Breast epithelium (tissue), 4 donors: ENCODE measurements around the gene FIP1L1. TPM values are rescaled to one million over a fixed set of nuclear protein-coding genes. Genes with fewer than 3 reads are reported as not detected.
"Not testable (repeated sequence)": the region's sequence is repeated elsewhere in the genome, so short reads cannot be mapped to it uniquely, and the experiment has no call there.

Experiments used
- DNase-seq, 2 donors: peaks; one replicate each; pipeline ENCODE4 v3.0.0-alpha.2; 2019; ENCODE audit warnings: low spot score in 2 of 2
- H3K27ac ChIP-seq, 2 donors: fragments of 200-600 bp; sonication (generic) in 1 of 2; one replicate each; pipeline ENCODE4 v1.5.1; 2016 to 2019; ENCODE audit warnings: mild to moderate bottlenecking in 1 of 2
- H3K27me3 ChIP-seq, 2 donors: fragments of 200-600 bp; sonication (generic) in 1 of 2; one replicate each; pipeline versions ENCODE4 v1.5.1 to v1.6.0; 2017 to 2019; ENCODE audit warnings: control low read depth in 1 of 2, mild to moderate bottlenecking in 1 of 2
- H3K36me3 ChIP-seq: fragments of 200-600 bp; one replicate; pipeline ENCODE4 v1.5.1; 2019
- H3K4me1 ChIP-seq, 2 donors: fragments of 200-600 bp; sonication (generic); one replicate each; pipeline ENCODE4 v1.5.1; 2016 to 2019; ENCODE audit warnings: control low read depth in 1 of 2
- H3K4me3 ChIP-seq, 3 donors: fragments of 200-600 bp; sonication (generic); 1 replicate in 2 of 3; 2 replicates in 1 of 3; pipeline ENCODE4 v1.5.1; 2016 to 2019; ENCODE audit warnings: mild to moderate bottlenecking in 3 of 3, moderate library complexity in 2 of 3
- H3K9me3 ChIP-seq, 2 donors: fragments of 200-600 bp; sonication (generic) in 1 of 2; one replicate each; pipeline ENCODE4 v1.5.1; 2016 to 2019; ENCODE audit warnings: control low read depth in 1 of 2
- POLR2A ChIP-seq: fragments of 450-650 bp; IDR thresholded peaks from one replicate; pipeline ENCODE4 v1.6.1; 2016; ENCODE audit warnings: antibody characterized with exemption, mild to moderate bottlenecking, moderate library complexity
- POLR2AphosphoS5 ChIP-seq, 3 donors: sonication (generic); formaldehyde crosslinking; IDR thresholded peaks; one replicate each; pipeline ENCODE4 v1.6.1; 2017; ENCODE audit warnings: antibody characterized with exemption in 3 of 3
- intact Hi-C: fragments of 100-400 bp; cut with DNase I; formaldehyde crosslinking; loops from one replicate; pipeline ENCODE4 v1.15.1; 2023; ENCODE audit warnings: low total_unique reads
- total RNA-seq, 3 donors: library from RNA; depleted of rRNA; stranded (reverse); fragments of >200 nt; gene quantifications; one replicate each; pipeline ENCODE4 v1.1.0, GENCODE V29; 2016
- TF ChIP-seq, protein P1 (sequence below), 3 donors: fragments of 450-650 bp; IDR thresholded peaks; one replicate each; pipeline ENCODE4 v1.5.1; 2016 to 2017; ENCODE audit warnings: antibody characterized with exemption in 3 of 3, mild to moderate bottlenecking in 3 of 3, moderate library complexity in 3 of 3

The FIP1L1 gene
- total RNA-seq, 3 donors from 2014 or later = 43.7 to 67.5 (median 52.4) TPM

- Histone ChIP-seq H3K9me3 (no peaks in the 10 kb centered on the region), H3K4me3 (no peak overlapping the region), H3K36me3 (no peaks in the 10 kb centered on the region), H3K27ac (no peak overlapping the region), H3K4me1 (no peaks in the 10 kb centered on the region), H3K27me3 (no peaks in the 10 kb centered on the region)
- intact Hi-C loops = no loop called here
- TF ChIP-seq POLR2AphosphoS5 (IDR thresholded peaks at IDR 0.05) = no peak
- TF ChIP-seq POLR2A = no peak
- TF ChIP-seq, protein P1, sequence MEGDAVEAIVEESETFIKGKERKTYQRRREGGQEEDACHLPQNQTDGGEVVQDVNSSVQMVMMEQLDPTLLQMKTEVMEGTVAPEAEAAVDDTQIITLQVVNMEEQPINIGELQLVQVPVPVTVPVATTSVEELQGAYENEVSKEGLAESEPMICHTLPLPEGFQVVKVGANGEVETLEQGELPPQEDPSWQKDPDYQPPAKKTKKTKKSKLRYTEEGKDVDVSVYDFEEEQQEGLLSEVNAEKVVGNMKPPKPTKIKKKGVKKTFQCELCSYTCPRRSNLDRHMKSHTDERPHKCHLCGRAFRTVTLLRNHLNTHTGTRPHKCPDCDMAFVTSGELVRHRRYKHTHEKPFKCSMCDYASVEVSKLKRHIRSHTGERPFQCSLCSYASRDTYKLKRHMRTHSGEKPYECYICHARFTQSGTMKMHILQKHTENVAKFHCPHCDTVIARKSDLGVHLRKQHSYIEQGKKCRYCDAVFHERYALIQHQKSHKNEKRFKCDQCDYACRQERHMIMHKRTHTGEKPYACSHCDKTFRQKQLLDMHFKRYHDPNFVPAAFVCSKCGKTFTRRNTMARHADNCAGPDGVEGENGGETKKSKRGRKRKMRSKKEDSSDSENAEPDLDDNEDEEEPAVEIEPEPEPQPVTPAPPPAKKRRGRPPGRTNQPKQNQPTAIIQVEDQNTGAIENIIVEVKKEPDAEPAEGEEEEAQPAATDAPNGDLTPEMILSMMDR (IDR thresholded peaks at IDR 0.05) = no peak
- no peak for DNase-seq
Measured at GRCh38 chr4:53380221-53380620, 2.8 kb downstream of the FIP1L1 start.

- intact Hi-C loops, H3K9me3 ChIP-seq, H3K4me3 ChIP-seq, DNase-seq, H3K36me3 ChIP-seq, H3K4me1 ChIP-seq, H3K27ac ChIP-seq, H3K27me3 ChIP-seq: not testable (repeated sequence)
Measured at GRCh38 chr4:53409479-53409878, 32.0 kb downstream of the FIP1L1 start.

DNA sequence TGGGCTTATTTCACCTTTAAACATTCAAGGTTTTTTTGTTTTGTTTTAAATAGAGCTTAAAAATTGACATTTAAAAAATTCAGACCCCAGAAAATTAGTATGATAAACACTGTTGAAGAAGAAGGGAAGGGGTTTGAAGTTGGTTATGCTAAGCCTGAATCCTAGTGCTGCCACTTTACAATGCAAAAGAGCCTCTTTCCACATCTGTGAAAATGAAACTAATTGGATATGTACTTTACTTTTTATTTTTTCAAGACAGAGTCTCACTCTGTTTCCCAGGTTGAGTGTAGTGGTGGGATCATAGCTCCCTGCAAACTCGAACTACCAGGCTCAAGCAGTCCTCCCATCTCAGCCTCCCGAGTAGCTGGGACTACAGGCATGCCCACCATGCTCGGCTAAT, 41.8 kb downstream of the FIP1L1 start:
- TF ChIP-seq POLR2A (no peak), POLR2AphosphoS5 (IDR thresholded peaks at IDR 0.05) (no peak)
- TF ChIP-seq, protein P1 (IDR thresholded peaks at IDR 0.05) = no peak
- no peak for DNase-seq
- intact Hi-C loops = no loop called here
- Histone ChIP-seq H3K4me3 (no peak overlapping the region), H3K36me3 (peaks cover 4% of the 10 kb centered on the region), H3K27ac (no peak overlapping the region), H3K9me3 (no peaks in the 10 kb centered on the region), H3K4me1 (no peaks in the 10 kb centered on the region), H3K27me3 (no peaks in the 10 kb centered on the region)

GRCh38 chr4:53421791-53422190, 44.4 kb downstream of the FIP1L1 start:
- Histone ChIP-seq H3K27ac (no peak overlapping the region), H3K36me3 (no peaks in the 10 kb centered on the region), H3K9me3 (no peaks in the 10 kb centered on the region), H3K4me1 (no peaks in the 10 kb centered on the region), H3K4me3 (no peak overlapping the region), H3K27me3 (no peaks in the 10 kb centered on the region)
- DNase-seq = no peak
- TF ChIP-seq, protein P1 (IDR thresholded peaks at IDR 0.05) = no peak
- no peak for TF ChIP-seq POLR2A
- intact Hi-C loops = no loop called here

GRCh38 chr4:53422367-53422766, 44.9 kb downstream of the FIP1L1 start:
- intact Hi-C loops = no loop called here
- TF ChIP-seq, protein P1 (IDR thresholded peaks at IDR 0.05) = no peak
- TF ChIP-seq POLR2A = no peak
- no peak overlapping the region for H3K27ac ChIP-seq

GRCh38 chr4:53424280-53424679, 46.8 kb downstream of the FIP1L1 start:
- H3K27ac ChIP-seq = no peak overlapping the region
- H3K9me3 ChIP-seq = no peaks in the 10 kb centered on the region
- DNase-seq = no peak
- no peaks in the 10 kb centered on the region for H3K27me3 ChIP-seq
- TF ChIP-seq, protein P1 (IDR thresholded peaks at IDR 0.05) = no peak
- TF ChIP-seq POLR2A (no peak), POLR2AphosphoS5 (IDR thresholded peaks at IDR 0.05) (no peak)
- no peak overlapping the region for H3K4me3 ChIP-seq
- intact Hi-C loops = no loop called here
- H3K4me1 ChIP-seq = no peaks in the 10 kb centered on the region
- no peaks in the 10 kb centered on the region for H3K36me3 ChIP-seq

More at GRCh38 chr4:53422367-53422766, 44.9 kb downstream of the FIP1L1 start:
- H3K27me3 ChIP-seq = no peaks in the 10 kb centered on the region
- H3K9me3 ChIP-seq = no peaks in the 10 kb centered on the region
- no peaks in the 10 kb centered on the region for H3K4me1 ChIP-seq
- no peak overlapping the region for H3K4me3 ChIP-seq
- no peaks in the 10 kb centered on the region for H3K36me3 ChIP-seq
- no peak for DNase-seq
